Astrocyte of the cerebellum (primary cell): ENCODE data around the gene CLCA4.
"Not testable (repeated sequence)": the region's sequence is repeated elsewhere in the genome, so short reads cannot be mapped to it uniquely, and the experiment has no call there.

ENCODE experiments used
- DNase-seq: peaks from one replicate; pipeline ENCODE4 v3.0.0-alpha.2; 2011; ENCODE audit warnings: low read depth
- H3K4me3 ChIP-seq: 2 replicates; pipeline ENCODE4 v1.5.1; 2011; ENCODE audit warnings: mild to moderate bottlenecking, low read depth, low read length, moderate library complexity
- in situ Hi-C: cut with HindIII; loops from 2 replicates; pipeline ENCODE4 v1.10.0; 2017; ENCODE audit warnings: low sequenced_read_pairs
- TF ChIP-seq, protein P1 (sequence below): IDR thresholded peaks from 2 replicates; pipeline ENCODE4 v1.5.1; 2012; ENCODE audit warnings: low read length, low read depth, moderate library complexity, mild to moderate bottlenecking; ENCODE audit errors: missing control alignments

CLCA4 gene, protein sequence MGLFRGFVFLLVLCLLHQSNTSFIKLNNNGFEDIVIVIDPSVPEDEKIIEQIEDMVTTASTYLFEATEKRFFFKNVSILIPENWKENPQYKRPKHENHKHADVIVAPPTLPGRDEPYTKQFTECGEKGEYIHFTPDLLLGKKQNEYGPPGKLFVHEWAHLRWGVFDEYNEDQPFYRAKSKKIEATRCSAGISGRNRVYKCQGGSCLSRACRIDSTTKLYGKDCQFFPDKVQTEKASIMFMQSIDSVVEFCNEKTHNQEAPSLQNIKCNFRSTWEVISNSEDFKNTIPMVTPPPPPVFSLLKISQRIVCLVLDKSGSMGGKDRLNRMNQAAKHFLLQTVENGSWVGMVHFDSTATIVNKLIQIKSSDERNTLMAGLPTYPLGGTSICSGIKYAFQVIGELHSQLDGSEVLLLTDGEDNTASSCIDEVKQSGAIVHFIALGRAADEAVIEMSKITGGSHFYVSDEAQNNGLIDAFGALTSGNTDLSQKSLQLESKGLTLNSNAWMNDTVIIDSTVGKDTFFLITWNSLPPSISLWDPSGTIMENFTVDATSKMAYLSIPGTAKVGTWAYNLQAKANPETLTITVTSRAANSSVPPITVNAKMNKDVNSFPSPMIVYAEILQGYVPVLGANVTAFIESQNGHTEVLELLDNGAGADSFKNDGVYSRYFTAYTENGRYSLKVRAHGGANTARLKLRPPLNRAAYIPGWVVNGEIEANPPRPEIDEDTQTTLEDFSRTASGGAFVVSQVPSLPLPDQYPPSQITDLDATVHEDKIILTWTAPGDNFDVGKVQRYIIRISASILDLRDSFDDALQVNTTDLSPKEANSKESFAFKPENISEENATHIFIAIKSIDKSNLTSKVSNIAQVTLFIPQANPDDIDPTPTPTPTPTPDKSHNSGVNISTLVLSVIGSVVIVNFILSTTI

GRCh38 chr1:86546787-86547221 lies at the start of gene CLCA4:
CLCA4 (plus strand) TSS chr1:86547078; CDS start chr1:86547120, 42 bp downstream.
- in situ Hi-C loops: no loop called here
- no peak within 1 kb of the TSS for H3K4me3 ChIP-seq
- TF ChIP-seq, protein P1, sequence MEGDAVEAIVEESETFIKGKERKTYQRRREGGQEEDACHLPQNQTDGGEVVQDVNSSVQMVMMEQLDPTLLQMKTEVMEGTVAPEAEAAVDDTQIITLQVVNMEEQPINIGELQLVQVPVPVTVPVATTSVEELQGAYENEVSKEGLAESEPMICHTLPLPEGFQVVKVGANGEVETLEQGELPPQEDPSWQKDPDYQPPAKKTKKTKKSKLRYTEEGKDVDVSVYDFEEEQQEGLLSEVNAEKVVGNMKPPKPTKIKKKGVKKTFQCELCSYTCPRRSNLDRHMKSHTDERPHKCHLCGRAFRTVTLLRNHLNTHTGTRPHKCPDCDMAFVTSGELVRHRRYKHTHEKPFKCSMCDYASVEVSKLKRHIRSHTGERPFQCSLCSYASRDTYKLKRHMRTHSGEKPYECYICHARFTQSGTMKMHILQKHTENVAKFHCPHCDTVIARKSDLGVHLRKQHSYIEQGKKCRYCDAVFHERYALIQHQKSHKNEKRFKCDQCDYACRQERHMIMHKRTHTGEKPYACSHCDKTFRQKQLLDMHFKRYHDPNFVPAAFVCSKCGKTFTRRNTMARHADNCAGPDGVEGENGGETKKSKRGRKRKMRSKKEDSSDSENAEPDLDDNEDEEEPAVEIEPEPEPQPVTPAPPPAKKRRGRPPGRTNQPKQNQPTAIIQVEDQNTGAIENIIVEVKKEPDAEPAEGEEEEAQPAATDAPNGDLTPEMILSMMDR: no peak
- DNase-seq: no peak

- in situ Hi-C loops: no loop called here
- DNase-seq: no peak
- TF ChIP-seq, protein P1: no peak
- no peak overlapping the region for H3K4me3 ChIP-seq
Observed at GRCh38 chr1:86498281-86498680, 48.6 kb upstream of the CLCA4 start.

DNA sequence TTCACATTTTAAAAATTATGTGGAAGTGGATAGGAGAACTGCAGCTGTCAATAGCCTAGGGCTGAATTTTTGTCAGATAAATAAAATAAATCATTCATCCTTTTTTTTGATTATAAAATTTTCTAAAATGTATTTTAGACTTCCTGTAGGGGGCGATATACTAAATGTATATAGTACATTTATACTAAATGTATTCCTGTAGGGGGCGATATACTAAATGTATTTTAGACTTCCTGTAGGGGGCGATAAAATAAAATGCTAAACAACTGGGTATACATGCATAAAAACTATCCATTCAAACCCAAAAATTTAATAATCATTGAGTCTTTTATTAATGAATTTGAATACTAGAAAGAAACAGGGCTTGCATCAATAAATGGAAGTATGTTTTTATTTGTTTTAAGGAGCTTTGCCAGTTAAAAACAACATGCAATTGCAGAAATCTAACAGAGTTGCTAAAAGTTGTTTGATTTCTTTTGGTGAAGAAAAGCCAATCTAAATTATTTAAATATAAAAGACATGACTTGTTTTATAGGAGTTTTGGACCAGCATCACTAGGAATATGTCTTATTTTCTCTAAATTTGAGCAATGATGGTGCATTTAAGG lies 46.8 kb upstream of the CLCA4 start:
- DNase-seq: no peak
- TF ChIP-seq, protein P1: peak; percentile 20
- in situ Hi-C loops: no loop called here
- H3K4me3 ChIP-seq: no peak overlapping the region

- in situ Hi-C loops: no loop called here
Observed at GRCh38 chr1:86500714-86501113, 46.2 kb upstream of the CLCA4 start.

DNA sequence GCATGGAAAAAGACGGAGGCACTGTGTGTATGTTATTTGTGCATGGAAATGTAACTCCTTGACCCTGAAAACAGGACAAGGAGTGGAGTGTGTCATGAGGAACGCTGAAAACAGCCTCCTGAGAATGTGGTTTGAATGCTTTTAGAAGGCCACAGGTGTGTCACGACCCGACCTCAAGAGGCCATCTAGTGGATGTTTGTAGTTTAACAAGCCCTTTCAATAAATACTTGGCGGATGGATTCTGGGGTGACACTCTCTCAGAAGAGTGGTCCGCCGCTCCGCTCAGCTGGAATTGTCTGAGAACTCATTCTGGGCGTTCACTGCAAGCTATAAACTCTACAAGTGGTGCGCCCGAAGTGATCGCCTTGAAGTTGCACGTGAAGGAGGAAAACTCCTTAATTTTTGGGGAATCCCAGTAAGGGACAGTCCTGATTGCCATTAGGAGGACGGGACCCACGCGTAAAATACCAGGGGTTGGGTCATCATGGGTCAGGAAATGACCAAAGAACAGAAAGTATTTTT lies 44.7 kb upstream of the CLCA4 start:
- DNase-seq, H3K4me3 ChIP-seq, in situ Hi-C loops: not testable (repeated sequence)
- TF ChIP-seq, protein P1: peak; percentile 35

More at GRCh38 chr1:86500714-86501113, 46.2 kb upstream of the CLCA4 start:
- H3K4me3 ChIP-seq: no peak overlapping the region
- no peak for DNase-seq
- TF ChIP-seq, protein P1: no peak
